Neural cell (in vitro differentiated cells): ENCODE results near the gene SRPX. TPM values are rescaled to one million over a fixed set of nuclear protein-coding genes. Genes with fewer than 3 reads are reported as not detected.

Experiments
- H2AFZ ChIP-seq: fragments of 200-600, 300-800 bp; sonication (generic), shearing (Covaris generic); 2 replicates; pipeline ENCODE4 v1.6.0; 2014; ENCODE audit warnings: low read depth, mild to moderate bottlenecking, antibody characterized with exemption, low read length, moderate library complexity
- H3F3A ChIP-seq: fragments of 200-600 bp; shearing (Covaris generic); 2 replicates; pipeline ENCODE4 v1.6.1; 2016; ENCODE audit warnings: mild to moderate bottlenecking, moderate library complexity, mixed read lengths, antibody characterized with exemption, low read length; ENCODE audit not compliant: insufficient read depth, poor library complexity, severe bottlenecking
- H3K27ac ChIP-seq: fragments of 200-600, 300-800 bp; sonication (generic), shearing (Covaris generic); 2 replicates; pipeline ENCODE4 v1.5.1; 2014; ENCODE audit warnings: mild to moderate bottlenecking, low read length, moderate library complexity
- H3K27me3 ChIP-seq: fragments of 300-800, 200-600 bp; sonication (generic), shearing (Covaris generic); 2 replicates; pipeline ENCODE4 v1.6.0; 2014; ENCODE audit warnings: mild to moderate bottlenecking, low read depth, low read length, moderate library complexity; ENCODE audit not compliant: insufficient read depth
- H3K36me3 ChIP-seq: fragments of 300-800, 200-600 bp; sonication (generic), shearing (Covaris generic); 2 replicates; pipeline ENCODE4 v1.5.1; 2014; ENCODE audit warnings: mild to moderate bottlenecking, antibody characterized with exemption, low read length, moderate library complexity; ENCODE audit not compliant: insufficient read depth
- H3K4me2 ChIP-seq: fragments of 300-800, 200-600 bp; sonication (generic), shearing (Covaris generic); 2 replicates; pipeline ENCODE4 v1.6.0; 2014; ENCODE audit warnings: mild to moderate bottlenecking, low read length
- H3K4me3 ChIP-seq: fragments of 300-800, 200-600 bp; sonication (generic), shearing (Covaris generic); 2 replicates; pipeline ENCODE4 v1.5.1; 2014; ENCODE audit warnings: mild to moderate bottlenecking, low read length, moderate library complexity
- H3K79me2 ChIP-seq: fragments of 200-600 bp; shearing (Covaris generic); replicated peaks from 2 replicates; pipeline ENCODE4 v1.6.0; 2014; ENCODE audit warnings: mild to moderate bottlenecking, low read length, moderate library complexity; ENCODE audit not compliant: insufficient read depth
- H3K9ac ChIP-seq: fragments of 300-800, 200-600 bp; sonication (generic), shearing (Covaris generic); 2 replicates; pipeline ENCODE4 v1.6.1; 2016; ENCODE audit warnings: mild to moderate bottlenecking, low read length, mixed read lengths
- H3K9me2 ChIP-seq: fragments of 200-600 bp; shearing (Covaris generic); 2 replicates; pipeline ENCODE4 v1.6.1; 2016; ENCODE audit warnings: mild to moderate bottlenecking, low read length, mixed read lengths; ENCODE audit not compliant: insufficient read depth
- H3K9me3 ChIP-seq: fragments of 200-600, 300-800 bp; sonication (generic), shearing (Covaris generic); 2 replicates; pipeline ENCODE4 v1.6.1; 2016; ENCODE audit warnings: mild to moderate bottlenecking, mixed run types, low read length, moderate library complexity, mixed read lengths
- H4K20me1 ChIP-seq: fragments of 200-600 bp; shearing (Covaris generic); 2 replicates; pipeline ENCODE4 v1.6.1; 2016; ENCODE audit warnings: mild to moderate bottlenecking, mixed run types; ENCODE audit not compliant: insufficient read depth
- EP300 ChIP-seq: fragments of 450-650 bp; conservative IDR thresholded peaks from 2 replicates; pipeline ENCODE4 v1.6.1; 2014; ENCODE audit warnings: antibody characterized with exemption, mild to moderate bottlenecking, moderate library complexity; ENCODE audit not compliant: poor library complexity, severe bottlenecking
- EZH2 ChIP-seq: fragments of 200-600, 300-800 bp; shearing (Covaris generic), sonication (generic); IDR thresholded peaks from 2 replicates; pipeline ENCODE4 v1.6.1; 2014; ENCODE audit warnings: antibody characterized with exemption, low read length, borderline replicate concordance, mild to moderate bottlenecking; ENCODE audit not compliant: insufficient read depth, poor library complexity, severe bottlenecking
- MXI1 ChIP-seq: fragments of 450-650 bp; conservative IDR thresholded peaks from 2 replicates; pipeline ENCODE4 v1.6.1; 2014; ENCODE audit warnings: antibody characterized with exemption, mild to moderate bottlenecking; ENCODE audit not compliant: poor library complexity, severe bottlenecking
- POLR2AphosphoS5 ChIP-seq: IDR thresholded peaks from 2 replicates; pipeline ENCODE4 v1.6.1; 2012
- RAD21 ChIP-seq: fragments of 450-650 bp; conservative IDR thresholded peaks from 2 replicates; pipeline ENCODE4 v1.6.1; 2014; ENCODE audit warnings: antibody characterized with exemption, mild to moderate bottlenecking, moderate library complexity
- SMC3 ChIP-seq: fragments of 450-650 bp; conservative IDR thresholded peaks from 2 replicates; pipeline ENCODE4 v1.6.1; 2014; ENCODE audit warnings: antibody characterized with exemption, mild to moderate bottlenecking, moderate library complexity; ENCODE audit not compliant: poor library complexity
- TAF1 ChIP-seq: IDR thresholded peaks from 2 replicates; pipeline ENCODE4 v1.6.1; 2012; ENCODE audit warnings: low read depth
- polyA plus RNA-seq: library from polyadenylated mRNA; depleted of rRNA; stranded (reverse); fragments of >200 nt; gene quantifications from 2 replicates; pipeline ENCODE4 v1.2.3, GENCODE V29; 2014
- TF ChIP-seq, protein P1 (sequence below): IDR thresholded peaks from 2 replicates; pipeline ENCODE4 v1.6.1; 2012; ENCODE audit warnings: borderline replicate concordance
- TF ChIP-seq, protein P2 (sequence below): fragments of 450-650 bp; IDR thresholded peaks from 2 replicates; pipeline ENCODE4 v1.5.1; 2014; ENCODE audit warnings: antibody characterized with exemption, mild to moderate bottlenecking, moderate library complexity; ENCODE audit not compliant: poor library complexity, severe bottlenecking

The SRPX gene
- polyA plus RNA-seq, 1 donor from 2014 or later, result 0.52 TPM

DNA sequence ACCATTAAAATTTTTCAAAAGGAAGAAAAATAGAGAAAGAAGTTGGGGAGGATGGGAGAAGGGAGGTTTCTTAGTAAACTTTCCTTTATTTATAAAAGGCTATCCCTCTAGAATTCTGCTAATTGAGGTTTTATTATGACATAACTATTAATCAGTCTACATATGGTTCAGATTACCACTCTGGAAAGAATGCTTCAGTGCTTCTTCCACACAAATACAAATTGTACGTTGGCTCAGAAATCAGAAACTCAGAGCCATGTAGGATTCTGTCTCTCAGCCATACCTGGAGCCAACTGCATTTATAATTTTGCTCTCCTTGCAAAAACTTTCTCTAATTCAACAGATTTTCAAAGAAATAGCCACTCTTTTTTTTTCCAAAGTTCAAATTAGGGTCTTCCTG, 37.1 kb downstream of the SRPX start:
- no peaks in the 10 kb centered on the region for H4K20me1 ChIP-seq
- H3K4me2 ChIP-seq, result no peak overlapping the region
- no peaks in the 10 kb centered on the region for H3F3A ChIP-seq
- H3K9ac ChIP-seq, result no peak overlapping the region
- no peaks in the 10 kb centered on the region for H3K79me2 ChIP-seq
- no peaks in the 10 kb centered on the region for H3K36me3 ChIP-seq
- H3K9me3 ChIP-seq, result no peaks in the 10 kb centered on the region
- H3K9me2 ChIP-seq, result no peaks in the 10 kb centered on the region
- no peak overlapping the region for H2AFZ ChIP-seq
- TF ChIP-seq POLR2AphosphoS5 (no peak), TAF1 (no peak), EP300 (no peak), EZH2 (no peak), MXI1 (no peak), SMC3 (no peak), RAD21 (no peak)
- TF ChIP-seq, protein P1, sequence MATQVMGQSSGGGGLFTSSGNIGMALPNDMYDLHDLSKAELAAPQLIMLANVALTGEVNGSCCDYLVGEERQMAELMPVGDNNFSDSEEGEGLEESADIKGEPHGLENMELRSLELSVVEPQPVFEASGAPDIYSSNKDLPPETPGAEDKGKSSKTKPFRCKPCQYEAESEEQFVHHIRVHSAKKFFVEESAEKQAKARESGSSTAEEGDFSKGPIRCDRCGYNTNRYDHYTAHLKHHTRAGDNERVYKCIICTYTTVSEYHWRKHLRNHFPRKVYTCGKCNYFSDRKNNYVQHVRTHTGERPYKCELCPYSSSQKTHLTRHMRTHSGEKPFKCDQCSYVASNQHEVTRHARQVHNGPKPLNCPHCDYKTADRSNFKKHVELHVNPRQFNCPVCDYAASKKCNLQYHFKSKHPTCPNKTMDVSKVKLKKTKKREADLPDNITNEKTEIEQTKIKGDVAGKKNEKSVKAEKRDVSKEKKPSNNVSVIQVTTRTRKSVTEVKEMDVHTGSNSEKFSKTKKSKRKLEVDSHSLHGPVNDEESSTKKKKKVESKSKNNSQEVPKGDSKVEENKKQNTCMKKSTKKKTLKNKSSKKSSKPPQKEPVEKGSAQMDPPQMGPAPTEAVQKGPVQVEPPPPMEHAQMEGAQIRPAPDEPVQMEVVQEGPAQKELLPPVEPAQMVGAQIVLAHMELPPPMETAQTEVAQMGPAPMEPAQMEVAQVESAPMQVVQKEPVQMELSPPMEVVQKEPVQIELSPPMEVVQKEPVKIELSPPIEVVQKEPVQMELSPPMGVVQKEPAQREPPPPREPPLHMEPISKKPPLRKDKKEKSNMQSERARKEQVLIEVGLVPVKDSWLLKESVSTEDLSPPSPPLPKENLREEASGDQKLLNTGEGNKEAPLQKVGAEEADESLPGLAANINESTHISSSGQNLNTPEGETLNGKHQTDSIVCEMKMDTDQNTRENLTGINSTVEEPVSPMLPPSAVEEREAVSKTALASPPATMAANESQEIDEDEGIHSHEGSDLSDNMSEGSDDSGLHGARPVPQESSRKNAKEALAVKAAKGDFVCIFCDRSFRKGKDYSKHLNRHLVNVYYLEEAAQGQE, result no peak
- TF ChIP-seq, protein P2, sequence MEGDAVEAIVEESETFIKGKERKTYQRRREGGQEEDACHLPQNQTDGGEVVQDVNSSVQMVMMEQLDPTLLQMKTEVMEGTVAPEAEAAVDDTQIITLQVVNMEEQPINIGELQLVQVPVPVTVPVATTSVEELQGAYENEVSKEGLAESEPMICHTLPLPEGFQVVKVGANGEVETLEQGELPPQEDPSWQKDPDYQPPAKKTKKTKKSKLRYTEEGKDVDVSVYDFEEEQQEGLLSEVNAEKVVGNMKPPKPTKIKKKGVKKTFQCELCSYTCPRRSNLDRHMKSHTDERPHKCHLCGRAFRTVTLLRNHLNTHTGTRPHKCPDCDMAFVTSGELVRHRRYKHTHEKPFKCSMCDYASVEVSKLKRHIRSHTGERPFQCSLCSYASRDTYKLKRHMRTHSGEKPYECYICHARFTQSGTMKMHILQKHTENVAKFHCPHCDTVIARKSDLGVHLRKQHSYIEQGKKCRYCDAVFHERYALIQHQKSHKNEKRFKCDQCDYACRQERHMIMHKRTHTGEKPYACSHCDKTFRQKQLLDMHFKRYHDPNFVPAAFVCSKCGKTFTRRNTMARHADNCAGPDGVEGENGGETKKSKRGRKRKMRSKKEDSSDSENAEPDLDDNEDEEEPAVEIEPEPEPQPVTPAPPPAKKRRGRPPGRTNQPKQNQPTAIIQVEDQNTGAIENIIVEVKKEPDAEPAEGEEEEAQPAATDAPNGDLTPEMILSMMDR, result no peak
- H3K4me3 ChIP-seq, result no peak overlapping the region
- H3K27me3 ChIP-seq, result no peaks in the 10 kb centered on the region
- no peak overlapping the region for H3K27ac ChIP-seq

DNA sequence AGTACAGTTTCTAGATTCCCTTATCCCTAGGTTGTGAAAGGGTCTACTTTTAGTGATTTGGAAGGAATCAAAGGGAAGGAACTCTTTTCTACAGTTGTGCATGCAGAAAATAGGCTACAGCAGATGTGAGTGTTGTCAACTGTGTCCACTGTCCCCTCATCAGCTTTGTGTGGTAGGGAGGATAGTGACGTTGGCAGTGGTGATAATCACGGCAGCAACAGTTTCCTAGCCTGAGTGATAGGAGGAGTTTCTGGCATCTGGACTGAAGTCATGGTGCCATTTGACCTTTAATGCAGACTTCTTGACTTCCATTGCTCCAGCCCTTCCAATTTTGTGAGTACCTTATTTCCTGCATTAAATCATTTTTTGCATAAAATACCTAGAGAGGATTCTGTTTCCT, 39.3 kb downstream of the SRPX start:
- no peaks in the 10 kb centered on the region for H3K27me3 ChIP-seq

More for the DNA sequence above, 39.3 kb downstream of the SRPX start:
- no peak overlapping the region for H3K4me2 ChIP-seq
- H3K36me3 ChIP-seq, result no peaks in the 10 kb centered on the region
- no peaks in the 10 kb centered on the region for H4K20me1 ChIP-seq
- H3K9me3 ChIP-seq, result no peaks in the 10 kb centered on the region
- H3K27ac ChIP-seq, result no peak overlapping the region
- H2AFZ ChIP-seq, result no peak overlapping the region
- H3K9me2 ChIP-seq, result no peaks in the 10 kb centered on the region
- H3F3A ChIP-seq, result no peaks in the 10 kb centered on the region
- H3K4me3 ChIP-seq, result no peak overlapping the region
- TF ChIP-seq TAF1 (no peak), EP300 (no peak), POLR2AphosphoS5 (no peak), RAD21 (no peak), SMC3 (no peak), MXI1 (no peak), EZH2 (no peak)
- TF ChIP-seq, protein P1, result no peak
- TF ChIP-seq, protein P2, result no peak
- no peaks in the 10 kb centered on the region for H3K79me2 ChIP-seq
- H3K9ac ChIP-seq, result no peak overlapping the region
